Activated CD8-positive, alpha-beta memory T cell treated with anti-CD3 and anti-CD28 coated beads, Interleukin-2, amount 50 U/mL, for 1 hour (primary cell): ENCODE data around the gene CEPT1.

Source experiments
- DNase-seq: peaks from one replicate; pipeline ENCODE4 v3.0.0-alpha.2; 2020; ENCODE audit errors: extremely low read depth

CEPT1 gene

DNA sequence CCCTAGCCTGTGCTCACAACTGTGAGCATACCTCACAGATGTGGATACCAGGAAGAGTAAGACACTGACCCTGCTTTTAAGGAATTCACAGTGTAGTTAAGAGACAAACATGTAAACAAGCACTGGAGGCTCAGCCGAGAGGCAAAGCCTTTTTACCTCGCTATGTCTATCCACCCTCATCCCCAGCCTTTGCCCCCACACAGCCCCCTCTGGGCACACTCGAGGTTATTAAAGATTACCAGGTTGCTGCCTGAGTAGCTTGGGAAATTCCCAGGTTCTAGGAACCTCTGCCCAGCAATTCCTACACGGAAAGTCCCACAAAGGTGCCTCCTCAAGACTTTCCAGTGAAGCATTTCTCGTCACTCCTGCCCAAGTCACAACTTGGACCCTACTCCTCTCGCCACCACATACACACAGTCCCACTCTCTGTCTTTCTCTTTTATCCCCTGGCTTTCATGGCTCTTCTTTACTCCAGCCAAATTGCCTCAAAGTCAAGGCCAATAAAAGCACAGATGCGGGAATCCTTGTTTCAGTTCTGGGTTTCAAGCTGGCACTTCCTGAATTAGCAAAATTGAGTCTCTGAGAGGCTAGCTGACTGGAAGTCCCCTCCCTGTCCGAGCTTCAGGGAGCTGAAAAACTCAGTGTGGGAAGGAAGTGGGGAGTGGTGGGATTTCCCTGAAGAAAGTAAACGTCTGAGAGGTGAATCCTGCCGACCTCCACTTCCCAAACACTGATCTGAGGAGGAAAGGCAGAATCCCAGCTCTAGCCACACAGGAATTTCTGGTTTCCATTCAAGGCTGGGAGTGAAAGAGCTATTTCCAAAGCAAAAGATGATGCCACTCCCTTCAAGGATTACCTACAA, 52.9 kb downstream of the CEPT1 start:
- no peak for DNase-seq

DNA sequence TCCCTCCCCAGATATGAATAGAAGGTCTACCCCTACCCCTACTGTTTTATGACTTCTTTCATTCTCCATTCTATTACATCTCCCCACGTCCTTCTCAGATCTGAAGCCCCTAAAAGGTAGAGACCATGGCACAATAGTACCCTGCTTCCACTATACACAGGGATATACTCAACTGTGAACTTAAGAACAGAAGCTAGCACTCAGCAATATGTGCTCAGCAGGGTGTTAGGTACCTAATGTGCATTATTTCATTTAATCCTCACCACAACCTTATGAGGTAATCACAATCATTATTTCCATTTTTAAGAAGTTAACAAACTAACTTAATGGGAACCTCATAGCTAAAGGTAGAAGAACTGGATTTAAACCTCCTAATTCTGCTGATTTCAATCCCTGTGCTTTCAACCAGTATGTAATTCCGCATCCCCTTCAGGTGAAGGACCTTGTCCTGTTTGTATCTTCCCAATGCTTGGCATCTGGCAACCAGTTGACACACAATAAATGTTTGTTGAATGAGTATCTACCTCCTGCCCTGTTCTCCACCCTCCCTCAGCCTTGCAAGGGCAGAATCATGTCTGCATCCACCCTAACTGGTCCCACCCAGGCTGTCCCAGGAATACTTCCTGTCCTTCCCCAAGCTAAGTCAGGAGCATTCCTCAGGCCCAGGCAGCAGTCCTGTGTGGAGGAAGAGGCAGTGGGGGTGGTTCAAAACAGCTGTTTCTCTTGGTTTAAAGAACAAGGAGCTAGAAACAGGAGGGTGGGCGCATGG, 53.9 kb downstream of the CEPT1 start:
- DNase-seq, result no peak

- DNase-seq, result no peak
Observed at GRCh38 chr1:111195002-111195684, 55.1 kb downstream of the CEPT1 start.

- DNase-seq, result no peak
Observed at GRCh38 chr1:111196213-111196612, 56.2 kb downstream of the CEPT1 start.

DNA sequence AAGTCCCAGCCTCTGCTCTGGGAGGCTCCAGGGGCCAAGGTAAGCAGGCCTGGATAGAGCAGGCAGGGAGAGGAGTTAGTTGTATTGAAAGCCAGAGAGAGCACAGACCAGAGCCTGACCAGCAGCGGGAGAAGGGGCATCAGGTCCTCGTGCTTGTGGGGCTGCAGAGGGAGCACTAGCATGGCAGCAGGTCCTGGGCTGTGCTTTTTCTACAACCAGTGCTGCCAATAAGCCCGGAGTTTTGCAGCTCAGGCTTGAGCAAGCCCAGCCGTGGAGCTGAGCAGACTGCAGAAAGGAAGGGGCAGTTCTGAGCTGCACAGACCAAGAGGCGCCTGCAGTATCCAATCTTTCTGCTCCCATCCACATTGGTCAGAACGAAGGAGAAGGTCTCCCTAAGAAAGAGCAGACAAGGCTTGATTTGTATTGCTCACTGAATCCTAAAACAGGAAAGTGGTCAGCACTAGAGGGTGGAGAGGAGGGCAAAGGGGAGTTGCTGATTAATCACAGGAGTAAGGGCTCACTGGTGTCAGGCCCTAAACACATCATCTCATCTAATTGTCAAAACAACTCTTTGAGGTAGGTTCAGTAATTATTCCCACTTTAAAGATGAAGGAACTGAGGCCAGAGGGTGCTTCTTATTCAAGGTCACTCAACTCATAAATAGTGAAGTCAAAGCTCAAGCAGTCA, 57.7 kb downstream of the CEPT1 start:
- peak; percentile 39 for DNase-seq

DNA sequence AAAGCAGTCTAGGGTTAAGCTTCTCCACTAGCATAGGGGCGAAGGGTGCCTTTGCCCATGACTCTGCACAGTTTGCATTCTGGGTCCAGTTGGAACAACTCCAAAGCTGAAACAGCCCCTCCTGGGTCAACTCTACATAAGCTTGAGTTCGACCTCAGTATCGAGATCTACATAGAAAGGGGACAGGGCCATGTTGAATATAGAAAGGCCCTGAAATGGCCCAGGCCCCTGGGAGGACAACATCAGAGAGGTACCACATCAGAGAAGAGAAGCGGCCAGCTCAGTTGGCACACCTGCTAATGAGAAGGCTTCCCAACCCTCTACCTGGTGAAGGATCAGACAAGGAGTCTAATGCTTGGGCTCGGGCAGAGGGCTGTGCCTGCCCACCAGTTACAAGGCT, 58.8 kb downstream of the CEPT1 start:
- DNase-seq, result no peak

DNA sequence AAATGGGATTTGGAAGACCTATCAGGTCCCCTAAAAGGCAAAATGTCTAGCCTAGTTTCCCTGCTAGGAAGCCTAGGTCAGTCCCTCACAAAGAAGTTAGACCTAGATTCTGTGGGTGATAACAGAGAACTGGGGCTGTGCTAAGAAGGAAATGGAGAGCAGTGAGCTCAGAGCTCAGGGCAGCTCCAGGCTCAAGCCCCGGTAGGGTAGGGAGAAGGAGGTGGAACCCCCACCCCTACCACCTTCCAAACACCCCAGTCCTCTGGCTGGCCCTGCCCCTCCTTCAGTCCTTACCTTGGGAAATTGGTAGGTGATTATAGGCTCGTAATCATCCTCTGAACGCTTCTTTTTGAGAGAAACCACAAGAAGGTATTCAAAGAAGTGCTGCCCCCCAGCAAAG, 59.3 kb downstream of the CEPT1 start:
- DNase-seq, result no peak

GRCh38 chr1:111199881-111200801, 60.1 kb downstream of the CEPT1 start, which contains the start of gene DENND2D:
DENND2D (minus strand) TSS chr1:111200646; CDS start chr1:111200459, 187 bp downstream.
- no peak for DNase-seq

- no peak for DNase-seq
Observed at GRCh38 chr1:111200802-111201161, 60.8 kb downstream of the CEPT1 start.

- no peak for DNase-seq
Observed at GRCh38 chr1:111201275-111202090, 61.5 kb downstream of the CEPT1 start.

DNA sequence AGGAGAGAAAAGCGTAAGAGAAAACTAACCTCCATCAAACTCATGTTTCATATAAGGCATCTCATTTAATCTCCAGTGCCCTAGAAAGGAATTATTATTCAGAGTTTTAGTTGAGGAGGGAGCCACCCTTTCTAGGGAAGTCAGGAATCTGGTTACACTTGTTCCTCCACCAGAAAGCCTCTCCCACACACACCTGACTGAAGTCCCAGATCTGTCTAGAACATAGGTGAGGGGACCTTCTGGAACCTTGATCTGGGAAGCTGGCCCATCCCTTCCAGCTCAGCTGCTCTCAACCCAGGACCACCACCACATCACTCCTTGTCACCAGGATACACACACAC, 62.3 kb downstream of the CEPT1 start:
- no peak for DNase-seq

GRCh38 chr1:111202707-111203623, 62.9 kb downstream of the CEPT1 start:
- no peak for DNase-seq

DNA sequence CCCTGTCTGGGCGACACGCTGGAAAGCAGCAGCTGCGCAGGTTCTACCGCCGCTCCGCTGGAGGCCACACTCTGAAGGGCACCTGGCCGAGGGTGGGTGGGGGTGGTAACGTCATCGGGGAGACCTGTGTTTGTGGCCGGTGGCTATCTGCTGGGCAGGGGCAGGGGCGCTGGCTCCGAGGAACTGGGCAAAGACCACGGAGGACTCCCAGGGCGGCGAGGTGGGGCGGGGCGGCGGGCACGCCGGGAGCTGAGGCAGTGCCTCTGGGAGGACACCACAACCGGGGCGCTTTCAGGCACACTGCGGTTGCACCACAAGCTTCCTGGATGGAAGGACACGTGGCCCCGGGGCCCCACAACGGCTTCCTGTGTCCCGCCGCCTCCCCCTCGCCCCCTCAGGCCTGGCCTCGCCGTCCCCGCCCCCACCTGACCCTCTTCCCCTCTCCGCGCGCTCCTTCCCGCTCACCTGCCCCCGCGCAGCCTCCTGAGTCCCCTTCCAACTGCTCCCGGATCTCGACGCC, 63.7 kb downstream of the CEPT1 start:
- DNase-seq, result peak; percentile 74

GRCh38 chr1:111204201-111204982, 64.4 kb downstream of the CEPT1 start:
- DNase-seq, result no peak

- DNase-seq, result no peak
Observed at GRCh38 chr1:111204983-111205713, 65.1 kb downstream of the CEPT1 start.

DNA sequence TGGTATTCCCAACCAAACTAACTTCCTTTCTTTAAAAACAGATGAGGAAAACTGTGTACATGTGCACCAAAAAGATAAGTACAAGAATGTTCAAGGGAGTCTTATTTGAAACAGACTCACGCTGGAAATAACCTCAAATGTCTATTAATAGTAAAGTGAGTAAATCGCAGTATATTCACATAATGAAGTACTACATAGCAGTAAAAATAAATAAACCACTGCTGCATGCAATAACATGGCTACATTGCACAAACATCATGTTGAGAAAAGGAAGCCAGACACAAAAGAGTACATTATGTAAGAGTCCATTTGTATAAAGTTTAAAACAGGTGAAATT, 65.7 kb downstream of the CEPT1 start:
- no peak for DNase-seq

DNA sequence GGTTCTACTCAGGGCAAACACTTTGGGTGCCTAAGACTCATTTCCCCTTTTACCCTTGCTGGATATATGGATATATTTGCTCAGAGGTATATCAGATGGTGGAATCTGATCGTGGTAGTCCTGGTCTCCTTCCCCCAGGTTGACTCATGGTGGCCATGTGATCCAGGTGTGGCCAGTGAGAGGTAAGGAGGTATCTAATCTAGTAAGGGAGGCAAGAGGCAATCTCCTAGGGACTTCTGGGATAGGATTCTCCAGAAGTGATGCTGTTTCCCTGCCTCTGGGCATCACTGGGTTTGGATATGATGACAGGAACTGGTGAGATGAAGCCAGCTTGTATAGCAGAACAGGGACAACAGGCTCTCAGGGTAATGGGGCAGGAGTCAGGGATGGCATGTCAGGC, 68.9 kb downstream of the CEPT1 start:
- DNase-seq, result no peak
